ENCODE results near the gene ARHGAP20. TPM values are rescaled to one million over a fixed set of nuclear protein-coding genes. Genes with fewer than 3 reads are reported as not detected.

ARHGAP20 gene
- total RNA-seq, 1 experiment from 2014 or later, result not detected

- H2AFZ ChIP-seq, result no peak overlapping the region
- no peak for DNase-seq
- intact Hi-C loops (cut with micrococcal nuclease; ENCODE audit: unreplicated experiment), result no loop called here
- H3K4me2 ChIP-seq, result no peak overlapping the region
- BruUV-seq (replicated peaks), result no TSS peak
- POLR2A ChIA-PET (ENCODE audit: unreplicated experiment), result no interaction called here
- H3F3A ChIP-seq (ENCODE audit: insufficient read depth, low read depth), result no peaks in the 10 kb centered on the region
- H3K79me2 ChIP-seq (ENCODE audit: low read depth), result no peaks in the 10 kb centered on the region
- no peaks in the 10 kb centered on the region for H3K9me2 ChIP-seq (ENCODE audit: insufficient read depth)
- H3K27ac ChIP-seq, result no peak overlapping the region
- CTCF ChIA-PET, result no interaction called here
- TF ChIP-seq, protein P1, sequence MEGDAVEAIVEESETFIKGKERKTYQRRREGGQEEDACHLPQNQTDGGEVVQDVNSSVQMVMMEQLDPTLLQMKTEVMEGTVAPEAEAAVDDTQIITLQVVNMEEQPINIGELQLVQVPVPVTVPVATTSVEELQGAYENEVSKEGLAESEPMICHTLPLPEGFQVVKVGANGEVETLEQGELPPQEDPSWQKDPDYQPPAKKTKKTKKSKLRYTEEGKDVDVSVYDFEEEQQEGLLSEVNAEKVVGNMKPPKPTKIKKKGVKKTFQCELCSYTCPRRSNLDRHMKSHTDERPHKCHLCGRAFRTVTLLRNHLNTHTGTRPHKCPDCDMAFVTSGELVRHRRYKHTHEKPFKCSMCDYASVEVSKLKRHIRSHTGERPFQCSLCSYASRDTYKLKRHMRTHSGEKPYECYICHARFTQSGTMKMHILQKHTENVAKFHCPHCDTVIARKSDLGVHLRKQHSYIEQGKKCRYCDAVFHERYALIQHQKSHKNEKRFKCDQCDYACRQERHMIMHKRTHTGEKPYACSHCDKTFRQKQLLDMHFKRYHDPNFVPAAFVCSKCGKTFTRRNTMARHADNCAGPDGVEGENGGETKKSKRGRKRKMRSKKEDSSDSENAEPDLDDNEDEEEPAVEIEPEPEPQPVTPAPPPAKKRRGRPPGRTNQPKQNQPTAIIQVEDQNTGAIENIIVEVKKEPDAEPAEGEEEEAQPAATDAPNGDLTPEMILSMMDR (conservative IDR thresholded peaks at IDR 0.05), result no peak
- TF ChIP-seq EZH2 (IDR thresholded peaks at IDR 0.05; ENCODE audit: low read depth), result no peak
- H3K4me1 ChIP-seq (replicated peaks; ENCODE audit: insufficient read depth), result no peaks in the 10 kb centered on the region
- H3K27me3 ChIP-seq (ENCODE audit: insufficient read depth, low read depth), result no peaks in the 10 kb centered on the region
- no peaks in the 10 kb centered on the region for H3K9me3 ChIP-seq (ENCODE audit: insufficient read depth, low read depth)
- H3K4me3 ChIP-seq, result no peak overlapping the region
- H4K20me1 ChIP-seq (ENCODE audit: insufficient read depth), result no peaks in the 10 kb centered on the region
- H3K36me3 ChIP-seq (ENCODE audit: low read depth), result no peaks in the 10 kb centered on the region
These were observed 113.0 kb downstream of the ARHGAP20 start for GRCh38 chr11:110599207-110599606.

GRCh38 chr11:110598725-110599124 lies 113.5 kb downstream of the ARHGAP20 start:
- Histone ChIP-seq H2AFZ (no peak overlapping the region), H4K20me1 (ENCODE audit: insufficient read depth) (no peaks in the 10 kb centered on the region), H3K36me3 (ENCODE audit: low read depth) (no peaks in the 10 kb centered on the region), H3K4me2 (no peak overlapping the region), H3K4me1 (replicated peaks; ENCODE audit: insufficient read depth) (no peaks in the 10 kb centered on the region), H3F3A (ENCODE audit: insufficient read depth, low read depth) (no peaks in the 10 kb centered on the region), H3K79me2 (ENCODE audit: low read depth) (no peaks in the 10 kb centered on the region), H3K27ac (no peak overlapping the region), H3K9me2 (ENCODE audit: insufficient read depth) (no peaks in the 10 kb centered on the region), H3K9me3 (ENCODE audit: insufficient read depth, low read depth) (no peaks in the 10 kb centered on the region), H3K27me3 (ENCODE audit: insufficient read depth, low read depth) (no peaks in the 10 kb centered on the region), H3K4me3 (no peak overlapping the region)
- ChIA-PET CTCF (no interaction called here), POLR2A (ENCODE audit: unreplicated experiment) (no interaction called here)
- no TSS peak for BruUV-seq (replicated peaks)
- no peak for DNase-seq
- TF ChIP-seq, protein P1 (conservative IDR thresholded peaks at IDR 0.05), result no peak
- no peak for TF ChIP-seq EZH2 (IDR thresholded peaks at IDR 0.05; ENCODE audit: low read depth)
- intact Hi-C loops (cut with micrococcal nuclease; ENCODE audit: unreplicated experiment), result no loop called here

DNA sequence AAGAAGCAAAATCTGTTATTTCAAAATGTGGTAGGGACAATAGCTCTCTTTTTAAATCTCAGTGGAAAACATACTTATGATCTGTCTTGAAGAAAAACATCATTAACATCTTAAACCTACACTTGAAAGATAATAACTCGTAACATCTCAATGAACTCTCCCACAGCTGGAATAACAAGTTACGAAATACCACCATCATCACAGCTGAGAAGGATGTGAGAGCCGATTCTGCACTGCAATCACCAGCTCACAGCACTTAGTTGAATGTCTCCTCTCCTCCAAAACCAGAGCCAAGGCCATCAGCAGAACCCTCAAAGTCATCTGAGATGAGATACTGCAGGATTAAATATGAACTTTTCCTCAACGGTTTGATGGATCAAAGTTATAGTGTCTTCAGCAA lies 124.3 kb downstream of the ARHGAP20 start:
- H3K9me3 ChIP-seq (ENCODE audit: insufficient read depth, low read depth), result no peaks in the 10 kb centered on the region
- TF ChIP-seq, protein P1 (conservative IDR thresholded peaks at IDR 0.05), result no peak
- TF ChIP-seq EZH2 (IDR thresholded peaks at IDR 0.05; ENCODE audit: low read depth), result no peak
- H3K36me3 ChIP-seq (ENCODE audit: low read depth), result no peaks in the 10 kb centered on the region
- ChIA-PET CTCF (no interaction called here), POLR2A (ENCODE audit: unreplicated experiment) (no interaction called here)
- no peaks in the 10 kb centered on the region for H3K79me2 ChIP-seq (ENCODE audit: low read depth)
- intact Hi-C loops (cut with micrococcal nuclease; ENCODE audit: unreplicated experiment), result no loop called here
- H3K27me3 ChIP-seq (ENCODE audit: insufficient read depth, low read depth), result no peaks in the 10 kb centered on the region
- H2AFZ ChIP-seq, result no peak overlapping the region
- DNase-seq, result no peak
- no peaks in the 10 kb centered on the region for H4K20me1 ChIP-seq (ENCODE audit: insufficient read depth)
- H3K4me2 ChIP-seq, result no peak overlapping the region
- no peak overlapping the region for H3K4me3 ChIP-seq
- peaks cover 7% of the 10 kb centered on the region; the same call in 1 of the 2 replicates for H3K9me2 ChIP-seq (ENCODE audit: insufficient read depth)
- H3K4me1 ChIP-seq (replicated peaks; ENCODE audit: insufficient read depth), result no peaks in the 10 kb centered on the region
- no TSS peak for BruUV-seq (replicated peaks)
- no peak overlapping the region for H3K27ac ChIP-seq
- H3F3A ChIP-seq (ENCODE audit: insufficient read depth, low read depth), result no peaks in the 10 kb centered on the region

All from PC-9 (cell line).